Fibroblast of pulmonary artery (primary cell): ENCODE results near the gene PNKD.

ENCODE experiments used
- DNase-seq: peaks from one replicate; pipeline ENCODE4 v3.0.0-alpha.2; 2010; ENCODE audit warnings: low read depth
- H3K4me3 ChIP-seq: replicated peaks from 2 replicates; pipeline ENCODE4 v1.5.1; 2011; ENCODE audit warnings: low read depth, mild to moderate bottlenecking, control low read depth, low read length, moderate library complexity
- CTCF ChIP-seq: IDR thresholded peaks from 2 replicates; pipeline ENCODE4 v1.5.1; 2011; ENCODE audit warnings: mild to moderate bottlenecking, control low read depth, low read length, inconsistent platforms; ENCODE audit errors: missing control alignments

Gene PNKD

GRCh38 chr2:218340656-218341055 lies 70.3 kb downstream of the PNKD start:
- H3K4me3 ChIP-seq, result no peak overlapping the region
- DNase-seq, result no peak
- TF ChIP-seq CTCF, result no peak

- TF ChIP-seq CTCF, result no peak
- no peak overlapping the region for H3K4me3 ChIP-seq
- no peak for DNase-seq
These were observed 71.1 kb downstream of the PNKD start for GRCh38 chr2:218341381-218341780.

GRCh38 chr2:218342837-218343236 lies 72.5 kb downstream of the PNKD start:
- no peak overlapping the region for H3K4me3 ChIP-seq
- TF ChIP-seq CTCF, result no peak
- DNase-seq, result no peak

- no peak for TF ChIP-seq CTCF
- peak; percentile 72 for DNase-seq
- H3K4me3 ChIP-seq, result no peak overlapping the region
These were observed 73.3 kb downstream of the PNKD start for GRCh38 chr2:218343591-218343990.

- no peak for DNase-seq
- no peak overlapping the region for H3K4me3 ChIP-seq
- TF ChIP-seq CTCF, result no peak
These were observed 73.9 kb downstream of the PNKD start for GRCh38 chr2:218344090-218344754.

GRCh38 chr2:218344755-218345417 lies 74.6 kb downstream of the PNKD start:
- H3K4me3 ChIP-seq, result no peak overlapping the region
- DNase-seq, result no peak
- TF ChIP-seq CTCF, result no peak
